Neural progenitor cell (in vitro differentiated cells): ENCODE measurements around the gene SH3TC1. TPM values are rescaled to one million over a fixed set of nuclear protein-coding genes. Genes with fewer than 3 reads are reported as not detected.

Experiments used
- DNase-seq: peaks from one replicate; pipeline ENCODE4 v3.0.0-alpha.2; 2016; ENCODE audit warnings: low spot score
- H2AFZ ChIP-seq: fragments of 200-600 bp; sonication (generic); replicated peaks from 2 replicates; pipeline ENCODE4 v1.6.1; 2016; ENCODE audit warnings: antibody characterized with exemption
- H3F3A ChIP-seq: fragments of 200-600 bp; sonication (generic); 2 replicates; pipeline ENCODE4 v1.6.1; 2016; ENCODE audit warnings: antibody characterized with exemption, low read depth
- H3K27ac ChIP-seq: fragments of 200-600 bp; sonication (generic); 2 replicates; pipeline ENCODE4 v1.5.1; 2016; ENCODE audit warnings: mild to moderate bottlenecking
- H3K27me3 ChIP-seq: fragments of 200-600 bp; sonication (generic); 2 replicates; pipeline ENCODE4 v1.6.1; 2016; ENCODE audit warnings: mild to moderate bottlenecking, moderate library complexity
- H3K36me3 ChIP-seq: fragments of 200-600 bp; sonication (generic); 2 replicates; pipeline ENCODE4 v1.5.1; 2016
- H3K4me1 ChIP-seq: fragments of 200-600 bp; sonication (generic); 2 replicates; pipeline ENCODE4 v1.6.1; 2016; ENCODE audit warnings: mixed run types
- H3K4me2 ChIP-seq: fragments of 200-600 bp; sonication (generic); 2 replicates; pipeline ENCODE4 v1.6.1; 2016
- H3K4me3 ChIP-seq: fragments of 200-600 bp; sonication (generic); 2 replicates; pipeline ENCODE4 v1.5.1; 2016
- H3K79me2 ChIP-seq: fragments of 200-600 bp; sonication (generic); 2 replicates; pipeline ENCODE4 v1.6.1; 2016; ENCODE audit warnings: low read depth
- H3K9ac ChIP-seq: fragments of 200-600 bp; sonication (generic); 2 replicates; pipeline ENCODE4 v1.6.1; 2016
- H3K9me3 ChIP-seq: fragments of 200-600 bp; sonication (generic); 2 replicates; pipeline ENCODE4 v1.5.1; 2016; ENCODE audit warnings: low read depth
- H4K20me1 ChIP-seq: fragments of 200-600 bp; sonication (generic); 2 replicates; pipeline ENCODE4 v1.6.1; 2016; ENCODE audit warnings: low read depth
- H3K27ac Mint-ChIP-seq: 3 replicates; pipeline ENCODE4 v1.8.0; 2021; ENCODE audit warnings: mixed read lengths
- H3K27me3 Mint-ChIP-seq: 2 replicates; pipeline ENCODE4 v1.8.0; 2022; ENCODE audit warnings: low read depth, mild to moderate bottlenecking, inconsistent platforms, moderate library complexity, mixed read lengths; ENCODE audit not compliant: insufficient read depth
- H3K36me3 Mint-ChIP-seq: 3 replicates; pipeline ENCODE4 v1.8.0; 2021; ENCODE audit warnings: mixed read lengths
- H3K4me1 Mint-ChIP-seq: 3 replicates; pipeline ENCODE4 v1.8.0; 2021; ENCODE audit warnings: mixed read lengths
- H3K4me3 Mint-ChIP-seq: 3 replicates; pipeline ENCODE4 v1.8.0; 2021; ENCODE audit warnings: mild to moderate bottlenecking, moderate library complexity, mixed read lengths
- H3K9me3 Mint-ChIP-seq: 3 replicates; pipeline ENCODE4 v1.8.0; 2020; ENCODE audit warnings: mixed read lengths
- EZH2 ChIP-seq: fragments of 200-600 bp; sonication (generic); IDR thresholded peaks from 2 replicates; pipeline ENCODE4 v1.6.1; 2017; ENCODE audit warnings: antibody characterized with exemption, mild to moderate bottlenecking, moderate library complexity
- EZH2phosphoT487 ChIP-seq: fragments of 200-600 bp; sonication (generic); IDR thresholded peaks from 2 replicates; pipeline ENCODE4 v1.6.1; 2017; ENCODE audit warnings: antibody characterized with exemption
- total RNA-seq: library from RNA; depleted of rRNA; stranded (reverse); fragments of >200 nt; gene quantifications from 2 replicates; pipeline ENCODE4 v1.2.3, GENCODE V29; 2015; ENCODE audit warnings: low replicate concordance
- TF ChIP-seq, protein P1 (sequence below): fragments of 200-600 bp; sonication (generic); IDR thresholded peaks from 2 replicates; pipeline ENCODE4 v1.5.1; 2017; ENCODE audit warnings: antibody characterized with exemption, mild to moderate bottlenecking

The SH3TC1 gene
- total RNA-seq, 1 donor from 2014 or later = 0.22 TPM

DNA sequence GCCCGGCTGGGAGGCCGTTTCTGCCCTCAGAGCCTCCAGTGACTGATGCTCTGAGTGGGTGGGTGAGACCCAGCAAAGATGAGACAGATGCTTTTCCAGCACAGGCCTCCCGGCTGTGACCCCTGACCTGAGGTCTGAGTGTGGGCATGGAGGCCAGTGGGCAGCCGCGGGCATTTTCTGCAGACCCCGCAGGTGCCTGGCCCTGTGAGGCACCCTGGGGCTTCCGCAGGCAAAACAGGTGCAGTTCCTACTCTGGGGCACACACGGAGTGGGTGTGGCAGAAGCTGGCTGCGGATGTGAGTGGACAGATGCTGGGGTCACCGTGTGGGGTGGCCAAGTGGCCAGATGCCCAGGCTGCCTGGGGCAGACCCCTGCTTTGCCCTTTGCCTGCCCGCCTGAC, 85.3 kb downstream of the SH3TC1 start:
- TF ChIP-seq EZH2phosphoT487 (no peak), EZH2 (no peak)
- TF ChIP-seq, protein P1, sequence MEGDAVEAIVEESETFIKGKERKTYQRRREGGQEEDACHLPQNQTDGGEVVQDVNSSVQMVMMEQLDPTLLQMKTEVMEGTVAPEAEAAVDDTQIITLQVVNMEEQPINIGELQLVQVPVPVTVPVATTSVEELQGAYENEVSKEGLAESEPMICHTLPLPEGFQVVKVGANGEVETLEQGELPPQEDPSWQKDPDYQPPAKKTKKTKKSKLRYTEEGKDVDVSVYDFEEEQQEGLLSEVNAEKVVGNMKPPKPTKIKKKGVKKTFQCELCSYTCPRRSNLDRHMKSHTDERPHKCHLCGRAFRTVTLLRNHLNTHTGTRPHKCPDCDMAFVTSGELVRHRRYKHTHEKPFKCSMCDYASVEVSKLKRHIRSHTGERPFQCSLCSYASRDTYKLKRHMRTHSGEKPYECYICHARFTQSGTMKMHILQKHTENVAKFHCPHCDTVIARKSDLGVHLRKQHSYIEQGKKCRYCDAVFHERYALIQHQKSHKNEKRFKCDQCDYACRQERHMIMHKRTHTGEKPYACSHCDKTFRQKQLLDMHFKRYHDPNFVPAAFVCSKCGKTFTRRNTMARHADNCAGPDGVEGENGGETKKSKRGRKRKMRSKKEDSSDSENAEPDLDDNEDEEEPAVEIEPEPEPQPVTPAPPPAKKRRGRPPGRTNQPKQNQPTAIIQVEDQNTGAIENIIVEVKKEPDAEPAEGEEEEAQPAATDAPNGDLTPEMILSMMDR = no peak
- H3K27ac ChIP-seq = no peak overlapping the region
- no peaks in the 10 kb centered on the region for H3K4me1 ChIP-seq
- H3K27me3 ChIP-seq = no peaks in the 10 kb centered on the region
- Mint-ChIP-seq H3K9me3 (no peaks in the 10 kb centered on the region), H3K27me3 (peaks cover 5% of the 10 kb centered on the region), H3K4me1 (peaks cover 8% of the 10 kb centered on the region), H3K27ac (no peak overlapping the region), H3K36me3 (no peaks in the 10 kb centered on the region), H3K4me3 (no peak overlapping the region)
- H3K4me2 ChIP-seq = no peak overlapping the region
- H3K9ac ChIP-seq = no peak overlapping the region
- no peaks in the 10 kb centered on the region for H3K9me3 ChIP-seq
- no peaks in the 10 kb centered on the region for H3F3A ChIP-seq
- H3K36me3 ChIP-seq = no peaks in the 10 kb centered on the region
- no peak overlapping the region for H2AFZ ChIP-seq
- H3K79me2 ChIP-seq = no peaks in the 10 kb centered on the region
- no peak overlapping the region for H3K4me3 ChIP-seq
- H4K20me1 ChIP-seq = no peaks in the 10 kb centered on the region
- no peak for DNase-seq

DNA sequence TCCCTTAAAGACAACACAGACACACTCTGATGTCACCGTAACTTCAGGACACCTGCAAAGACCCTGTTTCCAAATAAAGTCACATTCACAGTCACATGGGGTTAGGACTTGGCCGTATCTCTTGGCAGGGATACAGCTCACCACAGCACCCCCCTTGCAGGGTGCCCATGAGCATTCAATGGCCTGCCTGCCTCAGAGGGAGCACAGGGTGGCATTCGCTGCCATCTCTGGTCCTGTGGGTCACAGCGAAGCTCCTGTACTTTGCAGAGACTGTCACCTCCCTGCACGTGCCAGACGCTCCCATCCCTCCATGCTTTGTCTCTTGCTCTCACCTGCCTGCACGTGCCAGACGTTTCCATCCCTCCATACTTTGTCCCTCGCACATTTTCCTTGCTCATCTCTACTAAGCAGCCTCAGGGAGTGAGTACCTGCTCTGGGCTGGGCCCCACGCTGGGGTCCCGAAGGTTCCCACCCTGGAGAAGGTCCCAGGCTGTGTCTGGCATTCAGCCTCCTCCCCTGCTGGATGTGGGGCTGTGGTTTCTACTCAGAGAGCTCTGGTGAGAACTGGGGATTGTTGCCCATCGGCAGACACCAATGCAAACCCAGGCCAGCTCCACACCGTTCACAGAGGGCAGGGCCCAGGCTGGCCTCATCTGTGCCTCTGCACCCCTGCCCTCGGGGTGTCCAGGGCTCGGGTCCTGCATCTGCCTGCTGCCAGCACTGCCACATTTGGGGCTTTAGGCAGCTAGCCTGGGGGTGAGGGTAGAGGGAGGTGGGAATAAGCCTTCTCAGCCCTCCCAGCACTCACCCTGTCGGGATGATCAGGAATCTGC, 86.3 kb downstream of the SH3TC1 start:
- no peaks in the 10 kb centered on the region for H3K36me3 Mint-ChIP-seq

DNA sequence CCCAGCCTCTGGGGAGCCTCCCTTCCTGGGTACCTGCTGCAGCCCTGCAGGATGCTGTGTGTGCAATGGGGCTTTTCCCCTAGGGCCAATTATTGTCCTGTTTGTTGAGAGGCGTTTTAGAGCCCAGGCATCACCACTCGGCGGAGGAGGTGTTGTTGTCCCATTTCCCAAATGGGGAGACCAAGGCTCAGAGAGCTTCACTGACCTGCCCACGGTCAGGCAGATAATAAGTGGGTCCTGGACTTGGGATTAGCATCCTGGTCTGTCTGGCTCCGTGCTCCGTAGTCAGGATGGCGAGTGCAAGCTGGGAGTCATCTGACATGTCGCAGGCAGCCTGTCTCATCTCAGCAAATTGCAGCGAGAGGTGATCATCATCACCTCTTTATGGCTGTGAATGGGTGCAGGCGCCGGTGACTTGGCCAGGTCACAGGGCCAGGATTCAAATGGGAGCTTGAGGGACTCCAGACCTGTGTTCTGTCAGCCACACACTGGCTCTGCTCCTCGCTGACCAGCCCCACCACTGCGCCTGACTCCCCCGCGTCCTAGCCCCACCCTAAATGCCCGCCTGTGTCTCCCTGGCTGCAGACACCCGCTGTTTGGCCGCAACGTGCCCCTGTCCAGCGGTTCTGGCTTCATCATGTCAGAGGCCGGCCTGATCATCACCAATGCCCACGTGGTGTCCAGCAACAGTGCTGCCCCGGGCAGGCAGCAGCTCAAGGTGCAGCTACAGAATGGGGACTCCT, 87.1 kb downstream of the SH3TC1 start:
- no peak overlapping the region for H2AFZ ChIP-seq

More for the DNA sequence above, 86.3 kb downstream of the SH3TC1 start:
- Histone ChIP-seq H4K20me1 (no peaks in the 10 kb centered on the region), H3K79me2 (no peaks in the 10 kb centered on the region), H3K4me2 (no peak overlapping the region), H3K27ac (no peak overlapping the region), H3K27me3 (no peaks in the 10 kb centered on the region), H3K36me3 (no peaks in the 10 kb centered on the region), H3K4me3 (no peak overlapping the region), H2AFZ (no peak overlapping the region), H3F3A (no peaks in the 10 kb centered on the region), H3K9ac (no peak overlapping the region), H3K9me3 (no peaks in the 10 kb centered on the region), H3K4me1 (no peaks in the 10 kb centered on the region)
- no peak for DNase-seq
- Mint-ChIP-seq H3K4me3 (no peak overlapping the region), H3K4me1 (peaks cover 5% of the 10 kb centered on the region), H3K9me3 (no peaks in the 10 kb centered on the region), H3K27ac (peak overlapping the region; percentile 30), H3K27me3 (peaks cover 5% of the 10 kb centered on the region)
- TF ChIP-seq, protein P1 = no peak
- no peak for TF ChIP-seq EZH2phosphoT487
- TF ChIP-seq EZH2 = no peak

More for the DNA sequence above, 87.1 kb downstream of the SH3TC1 start:
- Mint-ChIP-seq H3K9me3 (no peaks in the 10 kb centered on the region), H3K27ac (no peak overlapping the region), H3K4me1 (peaks cover 5% of the 10 kb centered on the region), H3K36me3 (no peaks in the 10 kb centered on the region), H3K4me3 (no peak overlapping the region), H3K27me3 (peaks cover 5% of the 10 kb centered on the region)
- no peak for TF ChIP-seq EZH2phosphoT487
- no peaks in the 10 kb centered on the region for H4K20me1 ChIP-seq
- no peaks in the 10 kb centered on the region for H3K36me3 ChIP-seq
- DNase-seq = no peak
- H3F3A ChIP-seq = no peaks in the 10 kb centered on the region
- no peak overlapping the region for H3K9ac ChIP-seq
- no peaks in the 10 kb centered on the region for H3K27me3 ChIP-seq
- H3K4me3 ChIP-seq = no peak overlapping the region
- no peaks in the 10 kb centered on the region for H3K79me2 ChIP-seq
- no peaks in the 10 kb centered on the region for H3K9me3 ChIP-seq
- no peak overlapping the region for H3K27ac ChIP-seq
- no peak overlapping the region for H3K4me2 ChIP-seq
- H3K4me1 ChIP-seq = no peaks in the 10 kb centered on the region
